CD4-positive, CD25-positive, alpha-beta regulatory T cell (primary cell): Measurements from ENCODE around the gene BCHE. TPM values are rescaled to one million over a fixed set of nuclear protein-coding genes. Genes with fewer than 3 reads are reported as not detected.

Source experiments
- ATAC-seq, 2 donors: fragments of 150-1000 bp; cut with Tn5 transposase; one replicate each; pipeline ENCODE4 v1.10.0; 2021; ENCODE audit warnings: low read depth in 2 of 2, moderate number of reproducible peaks in 2 of 2, moderate library complexity in 1 of 2
- DNase-seq, 3 donors: peaks; one replicate each; pipeline versions ENCODE4 v3.0.0 to v3.0.0-alpha.2; 2012 to 2022; ENCODE audit warnings: mixed read lengths in 1 of 3
- H3K27ac ChIP-seq: one replicate; pipeline ENCODE4 v1.7.0; 2013; ENCODE audit warnings: mild to moderate bottlenecking, low read length; ENCODE audit not compliant: insufficient read depth, poor library complexity, severe bottlenecking
- H3K27me3 ChIP-seq: one replicate; pipeline ENCODE4 v1.7.0; 2013; ENCODE audit warnings: low read length; ENCODE audit not compliant: control insufficient read depth, insufficient read depth
- H3K36me3 ChIP-seq: one replicate; pipeline ENCODE4 v1.7.0; 2013; ENCODE audit warnings: mild to moderate bottlenecking, low read length, moderate library complexity; ENCODE audit not compliant: control insufficient read depth, insufficient read depth
- H3K4me1 ChIP-seq: 2 replicates; pipeline ENCODE4 v1.7.0; 2013; ENCODE audit warnings: mild to moderate bottlenecking, low read length; ENCODE audit not compliant: insufficient read depth, control insufficient read depth, poor library complexity, severe bottlenecking
- H3K4me3 ChIP-seq: one replicate; pipeline ENCODE4 v1.7.0; 2013; ENCODE audit warnings: low read depth, mild to moderate bottlenecking, low read length, moderate library complexity
- H3K9me3 ChIP-seq, 2 experiments: 1 replicate in 1 of 2; 2 replicates in 1 of 2; pipeline ENCODE4 v1.7.0; 2013; ENCODE audit warnings: low read length in 2 of 2, mild to moderate bottlenecking in 1 of 2, moderate library complexity in 1 of 2; ENCODE audit not compliant: control insufficient read depth in 2 of 2
- H3K27ac Mint-ChIP-seq, 3 donors: one replicate each; pipeline ENCODE4 v1.8.0; 2020 to 2022; ENCODE audit warnings: mild to moderate bottlenecking in 3 of 3, mixed read lengths in 3 of 3, moderate library complexity in 2 of 3
- H3K27me3 Mint-ChIP-seq: one replicate; pipeline ENCODE4 v1.8.0; 2022; ENCODE audit warnings: mild to moderate bottlenecking, mixed read lengths
- H3K36me3 Mint-ChIP-seq: one replicate; pipeline ENCODE4 v1.8.0; 2020; ENCODE audit warnings: mixed read lengths
- H3K4me1 Mint-ChIP-seq, 4 donors: one replicate each; pipeline ENCODE4 v1.8.0; 2020 to 2022; ENCODE audit warnings: mixed read lengths in 4 of 4, mild to moderate bottlenecking in 1 of 4
- H3K4me3 Mint-ChIP-seq, 4 donors: one replicate each; pipeline ENCODE4 v1.8.0; 2020 to 2022; ENCODE audit warnings: mild to moderate bottlenecking in 4 of 4, mixed read lengths in 4 of 4, moderate library complexity in 3 of 4
- H3K9me3 Mint-ChIP-seq, 7 donors: one replicate each; pipeline ENCODE4 v1.8.0; 2020 to 2022; ENCODE audit warnings: mixed read lengths in 7 of 7, mild to moderate bottlenecking in 3 of 7, moderate library complexity in 2 of 7
- polyA plus RNA-seq, 4 donors: library from polyadenylated mRNA; unstranded; fragments of 300-500 nt; fragmentation: Illumina TruSeq; gene quantifications; one replicate each; pipeline ENCODE4 v1.2.3, GENCODE V29; 2021
- total RNA-seq: library from RNA; stranded (reverse); gene quantifications from one replicate; pipeline ENCODE4 v1.2.3, GENCODE V29; 2022

The BCHE gene
- total RNA-seq (not detected), polyA plus RNA-seq (not detected)

DNA sequence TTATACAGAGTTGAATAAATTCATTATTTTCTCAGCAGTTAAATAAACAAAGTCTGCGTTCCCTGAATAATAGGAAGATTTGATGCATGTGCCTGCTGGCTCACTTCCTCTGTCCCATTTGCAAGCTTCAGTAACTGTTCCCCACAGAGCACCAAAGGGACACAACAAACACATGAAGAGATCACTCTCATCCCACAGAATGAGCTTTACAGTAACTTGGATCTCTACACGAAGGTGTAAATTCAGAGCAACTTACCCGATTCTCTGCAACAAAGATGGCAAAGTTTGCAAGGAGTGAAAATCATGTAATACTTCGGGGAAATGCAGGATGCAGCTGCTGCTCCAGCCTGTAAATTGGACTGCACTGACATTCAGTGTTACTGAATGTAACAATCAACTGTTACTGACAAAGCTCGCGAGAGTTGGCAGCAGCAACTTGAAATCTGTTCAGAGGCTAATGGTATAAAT lies at the start of gene BCHE:
Gene BCHE (minus strand): TSS at position 366 of the 468 bp plus-strand sequence. CDS start 6,390 bp downstream, outside the sequence.
- Histone ChIP-seq H3K4me3 (no peak within 1 kb of the TSS), H3K27ac (no peak within 1 kb of the TSS), H3K36me3 (no peaks in the 10 kb centered on the region), H3K9me3 (no peaks in the 10 kb centered on the region), H3K27me3 (no peaks in the 10 kb centered on the region), H3K4me1 (no peaks in the 10 kb centered on the region)
- Mint-ChIP-seq H3K4me1 (no peaks in the 10 kb centered on the region), H3K36me3 (no peaks in the 10 kb centered on the region), H3K27me3 (no peaks in the 10 kb centered on the region), H3K9me3 (peaks cover 0 to 9% (median 3%) of the 10 kb centered on the region in 7 donors), H3K4me3 (no peak within 1 kb of the TSS), H3K27ac (no peak within 1 kb of the TSS)
- DNase-seq (no peak), ATAC-seq (no peak)

DNA sequence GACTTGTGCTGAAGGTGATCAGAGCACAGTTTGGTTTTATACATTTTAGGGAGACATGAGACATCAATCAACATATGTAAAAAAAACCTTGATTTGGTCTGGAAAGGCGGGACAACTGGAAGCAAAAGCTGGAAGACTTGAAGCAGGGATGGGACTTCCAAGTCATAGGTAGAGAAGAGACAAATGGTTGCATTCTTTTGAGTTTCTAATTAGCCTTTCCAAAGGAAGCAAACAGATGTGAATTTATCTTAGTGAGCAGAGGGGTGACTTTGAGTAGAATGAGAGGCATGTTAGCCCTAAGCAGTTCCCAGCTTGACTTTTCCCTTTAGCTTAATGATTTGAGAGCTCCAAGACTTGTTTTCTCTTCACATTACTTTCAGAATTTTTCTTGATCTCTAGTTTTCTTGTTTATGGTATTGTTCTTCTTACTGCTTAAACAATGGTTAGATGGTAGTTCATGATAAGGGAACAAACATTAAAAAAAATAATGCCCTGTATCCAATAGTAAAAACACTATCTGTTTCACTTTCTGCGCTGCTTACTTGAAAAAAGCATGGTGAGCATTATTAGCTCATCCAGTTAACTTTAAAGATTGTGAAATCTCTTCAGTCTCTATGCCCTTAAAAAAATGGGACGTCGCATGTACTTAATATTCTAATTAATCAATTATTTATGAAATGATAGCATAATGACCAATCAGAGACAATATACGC lies 48.5 kb upstream of the BCHE start:
- no peaks in the 10 kb centered on the region for H3K27me3 Mint-ChIP-seq
- Histone ChIP-seq H3K27me3 (no peaks in the 10 kb centered on the region), H3K27ac (no peak overlapping the region), H3K36me3 (no peaks in the 10 kb centered on the region), H3K4me1 (no peaks in the 10 kb centered on the region), H3K4me3 (no peak overlapping the region), H3K9me3 (no peaks in the 10 kb centered on the region)
- no peak for ATAC-seq
- H3K36me3 Mint-ChIP-seq, result no peaks in the 10 kb centered on the region
- DNase-seq, result no peak
- no peaks in the 10 kb centered on the region for H3K4me1 Mint-ChIP-seq
- no peak overlapping the region for H3K4me3 Mint-ChIP-seq
- H3K9me3 Mint-ChIP-seq, result peaks cover 1 to 4% (median 3%) of the 10 kb centered on the region in 7 donors
- no peak overlapping the region for H3K27ac Mint-ChIP-seq

DNA sequence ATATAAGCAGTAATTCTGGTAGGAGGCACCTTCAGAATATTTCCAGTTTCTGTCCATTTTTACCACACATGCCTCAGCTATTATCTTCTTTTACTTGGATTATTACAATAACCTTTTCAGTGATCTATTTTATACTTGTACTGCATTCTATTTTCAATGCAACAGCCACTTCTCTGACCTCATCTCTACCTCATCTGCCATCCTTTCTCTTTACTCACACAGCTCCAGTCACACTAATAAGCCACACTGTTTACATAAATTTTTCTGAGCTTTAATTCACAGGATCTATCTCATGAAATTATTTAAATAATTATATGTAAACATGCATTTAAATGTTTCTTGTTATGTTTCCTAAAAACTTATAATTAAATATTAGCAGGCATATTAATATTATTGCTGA lies 47.3 kb upstream of the BCHE start:
- no peak for ATAC-seq
- H3K4me3 Mint-ChIP-seq, result no peak overlapping the region

DNA sequence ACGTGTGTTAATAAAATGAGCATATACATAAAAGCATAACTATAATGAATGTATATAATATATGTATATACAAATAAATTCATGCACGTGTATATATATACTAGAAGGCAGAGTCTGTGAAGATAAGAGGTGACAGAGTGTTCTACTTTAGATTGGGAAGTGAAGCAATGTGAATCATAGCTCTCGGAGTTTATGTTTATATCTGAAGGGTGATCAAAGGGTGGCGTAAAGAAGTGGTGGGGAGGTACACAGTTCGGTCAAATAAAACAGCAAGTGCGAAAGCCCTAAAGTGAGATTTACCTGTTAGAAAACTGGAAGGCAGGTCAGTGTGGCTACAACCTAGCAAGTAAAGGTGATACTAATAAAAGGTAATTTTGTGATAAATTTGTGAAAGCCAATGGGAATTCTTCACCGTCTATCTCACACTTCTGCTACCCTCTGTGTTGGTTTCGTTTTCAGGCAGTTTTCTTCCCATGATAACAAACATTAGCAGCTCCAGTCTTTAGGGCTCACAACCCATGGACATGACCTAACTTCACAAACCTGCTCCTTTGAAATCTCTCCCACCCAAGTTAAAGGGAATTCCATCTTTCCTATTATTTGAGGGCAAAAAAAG lies 46.7 kb upstream of the BCHE start:
- H3K9me3 ChIP-seq, result no peaks in the 10 kb centered on the region
- no peak overlapping the region for H3K27ac ChIP-seq
- H3K27ac Mint-ChIP-seq, result no peak overlapping the region
- no peaks in the 10 kb centered on the region for H3K36me3 ChIP-seq
- H3K27me3 ChIP-seq, result no peaks in the 10 kb centered on the region
- no peak for ATAC-seq
- H3K9me3 Mint-ChIP-seq, result peaks cover 2 to 5% (median 3%) of the 10 kb centered on the region in 7 donors
- no peaks in the 10 kb centered on the region for H3K4me1 Mint-ChIP-seq
- H3K27me3 Mint-ChIP-seq, result no peaks in the 10 kb centered on the region
- no peaks in the 10 kb centered on the region for H3K4me1 ChIP-seq
- H3K4me3 Mint-ChIP-seq, result no peak overlapping the region
- DNase-seq, result no peak
- no peaks in the 10 kb centered on the region for H3K36me3 Mint-ChIP-seq
- no peak overlapping the region for H3K4me3 ChIP-seq

More for the DNA sequence above, 47.3 kb upstream of the BCHE start:
- Histone ChIP-seq H3K4me1 (no peaks in the 10 kb centered on the region), H3K27me3 (no peaks in the 10 kb centered on the region), H3K36me3 (no peaks in the 10 kb centered on the region), H3K9me3 (no peaks in the 10 kb centered on the region), H3K27ac (no peak overlapping the region), H3K4me3 (no peak overlapping the region)
- Mint-ChIP-seq H3K4me1 (no peaks in the 10 kb centered on the region), H3K9me3 (peaks cover 2 to 4% (median 3%) of the 10 kb centered on the region in 7 donors), H3K36me3 (no peaks in the 10 kb centered on the region), H3K27ac (no peak overlapping the region), H3K27me3 (no peaks in the 10 kb centered on the region)
- no peak for DNase-seq

DNA sequence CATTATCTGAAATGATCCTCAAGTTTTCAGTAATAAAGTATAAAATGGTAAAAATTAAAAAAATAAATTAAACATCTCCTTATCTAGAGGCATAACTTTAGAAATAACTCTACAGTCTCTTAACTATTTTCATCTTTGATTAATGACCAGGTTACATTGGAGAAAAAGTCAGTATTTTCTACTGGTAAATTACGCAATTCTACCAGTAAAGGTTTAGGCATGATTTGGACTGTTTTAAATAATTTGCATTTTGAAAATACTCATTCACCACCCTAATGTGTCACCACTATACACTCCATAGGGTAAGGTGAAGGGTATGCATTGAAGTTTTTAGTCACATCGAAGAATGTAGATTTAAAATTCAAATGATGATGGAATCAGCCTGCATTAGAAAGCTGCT lies 45.9 kb upstream of the BCHE start:
- Histone ChIP-seq H3K27me3 (no peaks in the 10 kb centered on the region), H3K9me3 (no peaks in the 10 kb centered on the region), H3K4me3 (no peak overlapping the region), H3K27ac (no peak overlapping the region), H3K36me3 (no peaks in the 10 kb centered on the region), H3K4me1 (no peaks in the 10 kb centered on the region)
- Mint-ChIP-seq H3K36me3 (no peaks in the 10 kb centered on the region), H3K4me3 (no peak overlapping the region), H3K4me1 (no peaks in the 10 kb centered on the region), H3K27me3 (no peaks in the 10 kb centered on the region), H3K9me3 (peaks cover 0 to 5% (median 2%) of the 10 kb centered on the region in 7 donors), H3K27ac (no peak overlapping the region)
- ATAC-seq (no peak), DNase-seq (no peak)

DNA sequence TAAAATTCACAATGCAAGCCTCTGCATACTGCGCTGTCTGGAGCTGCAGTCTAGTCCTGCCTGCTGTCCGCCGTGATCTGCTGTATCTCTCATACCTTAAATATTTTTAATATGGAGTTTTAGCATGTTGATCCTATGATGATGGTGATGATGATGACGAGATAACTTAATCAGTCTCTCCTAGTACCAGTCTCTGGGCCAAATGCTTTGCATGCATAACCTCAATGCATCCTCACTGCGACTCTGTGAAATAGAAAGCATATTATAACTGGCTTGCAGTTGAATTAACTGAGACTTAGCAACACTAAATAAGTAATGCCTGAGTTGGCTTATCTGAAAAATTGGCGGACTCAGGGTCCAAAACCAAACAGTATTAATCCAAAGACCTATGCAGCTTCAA lies 38.4 kb upstream of the BCHE start:
- no peak overlapping the region for H3K4me3 ChIP-seq
- H3K4me1 Mint-ChIP-seq, result no peaks in the 10 kb centered on the region

DNA sequence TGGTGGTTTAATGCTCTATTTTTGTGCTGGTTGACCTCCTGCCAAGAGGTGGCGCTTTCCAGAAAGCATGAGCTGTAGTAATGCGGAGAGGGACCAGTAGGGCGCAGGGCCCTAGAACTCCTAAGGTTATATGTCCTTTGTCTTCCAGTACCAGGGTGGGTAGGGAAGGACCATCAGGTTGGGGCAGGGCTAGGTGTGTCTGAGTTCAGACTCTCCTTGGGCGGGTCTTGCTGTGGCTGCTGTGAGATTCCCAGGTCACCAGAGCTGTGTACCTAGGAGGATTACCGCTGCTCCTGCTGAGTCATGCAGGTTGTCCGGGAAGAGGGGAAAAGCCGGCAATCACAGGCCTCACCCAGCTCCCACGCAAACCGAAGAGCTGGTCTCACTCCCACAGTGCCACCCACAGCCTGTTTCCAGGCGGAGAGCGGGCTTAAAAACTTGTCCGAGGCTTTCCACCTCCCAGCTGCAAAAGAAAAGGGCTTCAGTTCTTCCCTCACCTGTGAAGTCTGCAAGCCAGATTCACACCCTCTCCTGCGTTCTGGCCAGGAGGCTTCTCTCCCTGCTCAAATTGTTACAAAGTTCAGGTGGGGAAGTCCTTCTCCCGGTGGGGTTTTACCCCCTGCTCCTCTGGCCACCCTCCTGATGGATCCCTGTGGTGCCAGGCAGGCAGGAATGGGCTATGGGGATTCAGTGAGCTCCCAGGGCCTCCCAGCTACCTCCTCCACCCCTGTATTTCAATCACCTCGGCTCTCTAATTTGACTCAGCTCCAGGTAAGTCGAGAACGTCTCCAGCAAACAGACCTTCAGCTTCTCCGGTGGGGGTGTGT lies 37.7 kb upstream of the BCHE start:
- no peak for ATAC-seq
- no peaks in the 10 kb centered on the region for H3K27me3 Mint-ChIP-seq

More for the DNA sequence above, 38.4 kb upstream of the BCHE start:
- Histone ChIP-seq H3K36me3 (no peaks in the 10 kb centered on the region), H3K27ac (no peak overlapping the region), H3K27me3 (no peaks in the 10 kb centered on the region), H3K9me3 (peaks cover 0 to 3% of the 10 kb centered on the region in 2 experiments), H3K4me1 (no peaks in the 10 kb centered on the region)
- Mint-ChIP-seq H3K9me3 (peaks cover 0 to 34% (median 8%) of the 10 kb centered on the region in 7 donors), H3K36me3 (no peaks in the 10 kb centered on the region), H3K27me3 (no peaks in the 10 kb centered on the region), H3K27ac (no peak overlapping the region), H3K4me3 (no peak overlapping the region)
- DNase-seq (no peak), ATAC-seq (no peak)

More for the DNA sequence above, 37.7 kb upstream of the BCHE start:
- H3K4me3 ChIP-seq, result no peak overlapping the region
- Mint-ChIP-seq H3K9me3 (peaks cover 0 to 40% (median 8%) of the 10 kb centered on the region in 7 donors), H3K4me3 (no peak overlapping the region), H3K27ac (no peak overlapping the region), H3K4me1 (no peaks in the 10 kb centered on the region), H3K36me3 (no peaks in the 10 kb centered on the region)
- no peak overlapping the region for H3K27ac ChIP-seq
- H3K27me3 ChIP-seq, result no peaks in the 10 kb centered on the region
- H3K9me3 ChIP-seq, result peaks cover 0 to 3% of the 10 kb centered on the region in 2 experiments
- H3K4me1 ChIP-seq, result no peaks in the 10 kb centered on the region
- no peak for DNase-seq
- H3K36me3 ChIP-seq, result no peaks in the 10 kb centered on the region
